TTC549 (cell line): ENCODE data around the gene ATP5PF.
"Not testable (repeated sequence)": the region's sequence is repeated elsewhere in the genome, so short reads cannot be mapped to it uniquely, and the experiment has no call there.

ENCODE experiments used
- FAIRE-seq: peaks from 2 replicates; lab custom pipeline; 2012; peaks lifted over from hg19 to GRCh38; lab: Jason Lieb, UNC

Gene ATP5PF

DNA sequence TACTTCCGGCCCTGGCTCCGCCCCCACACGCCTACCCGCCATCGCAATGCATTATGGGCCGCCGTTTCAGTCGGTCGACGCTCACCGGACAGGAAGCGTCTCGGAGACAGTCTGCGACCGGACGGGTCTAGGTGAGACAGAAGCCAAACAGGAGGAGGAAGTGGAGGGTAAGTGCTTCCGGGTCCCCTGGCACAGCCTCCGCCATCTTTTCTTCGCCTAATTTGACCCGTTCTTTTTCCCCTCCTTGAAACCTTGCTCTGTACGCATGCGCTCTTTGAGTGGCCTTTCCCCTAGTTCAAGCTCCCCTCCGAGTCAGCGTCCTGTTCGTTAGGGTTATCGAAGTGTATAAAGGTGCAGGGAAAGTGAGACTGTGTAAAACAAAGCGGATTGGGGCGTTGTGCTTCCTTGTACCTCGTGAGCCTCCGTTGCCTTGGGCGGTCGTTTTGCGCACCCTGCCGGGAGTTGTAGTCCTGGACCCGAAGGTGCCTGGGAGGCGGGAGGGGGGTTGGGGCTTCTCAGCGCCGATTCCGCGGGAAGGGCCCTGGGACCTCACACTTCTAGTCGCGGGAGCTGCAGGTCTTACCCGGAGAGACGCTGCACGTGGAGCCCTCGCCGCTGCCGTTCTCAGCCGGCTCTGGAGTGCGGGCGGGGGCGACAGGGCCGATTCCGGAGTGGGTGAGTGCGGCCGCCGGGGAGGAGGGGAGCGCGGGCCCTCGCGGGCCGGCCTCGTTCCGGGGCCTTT, at the start of gene ATP5PF, which contains the start of gene GABPA:
Gene ATP5PF (minus strand): TSS at position 1 of the 742 bp plus-strand sequence. CDS start 5,110 bp downstream, outside the sequence.
Gene GABPA (plus strand): TSS at position 69 of the 742 bp plus-strand sequence. CDS start 6,627 bp downstream, outside the sequence.
- FAIRE-seq: peak; percentile 88

GRCh38 chr21:25778126-25778875, 43.6 kb upstream of the ATP5PF start:
- not testable (repeated sequence) for FAIRE-seq

DNA sequence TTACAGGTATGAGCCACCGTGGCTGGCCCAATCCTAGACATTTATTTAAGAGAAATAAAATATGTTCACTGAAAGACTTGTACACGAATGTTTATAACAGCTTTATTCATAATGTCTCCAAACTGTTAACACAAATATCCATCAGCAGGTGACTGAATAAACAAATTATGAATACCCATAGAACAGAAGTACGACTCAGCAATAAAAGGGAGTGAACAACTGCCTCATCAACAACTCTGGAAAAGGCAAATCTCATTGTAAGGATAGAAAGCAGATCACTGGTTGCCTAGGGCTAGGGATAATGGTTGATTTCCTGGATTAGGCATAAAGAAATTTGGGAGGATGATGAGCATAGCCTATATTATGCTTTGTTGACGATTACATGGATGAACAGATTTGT, 41.7 kb upstream of the ATP5PF start:
- FAIRE-seq: no peak

DNA sequence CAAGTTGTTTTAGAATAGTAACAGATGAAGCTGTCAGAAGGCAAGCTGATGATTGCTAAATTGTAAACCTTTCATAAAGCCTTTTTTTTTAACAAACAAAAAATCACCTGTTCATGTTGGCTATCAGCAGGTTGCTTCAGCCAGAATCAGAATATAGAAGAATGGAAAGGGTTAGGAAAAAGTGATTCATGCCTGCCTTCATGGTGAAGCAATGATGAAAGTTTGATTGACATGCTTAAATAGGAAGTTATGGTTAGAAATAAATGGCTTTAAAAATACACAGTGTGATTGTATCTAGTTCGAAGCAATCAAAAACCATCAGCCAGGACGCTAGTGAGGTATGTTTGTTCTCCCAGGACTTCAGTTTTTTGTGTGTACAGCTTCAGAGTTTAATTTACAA, 38.0 kb upstream of the ATP5PF start:
- no peak for FAIRE-seq

GRCh38 chr21:25767921-25768320, 33.2 kb upstream of the ATP5PF start:
- no peak for FAIRE-seq

DNA sequence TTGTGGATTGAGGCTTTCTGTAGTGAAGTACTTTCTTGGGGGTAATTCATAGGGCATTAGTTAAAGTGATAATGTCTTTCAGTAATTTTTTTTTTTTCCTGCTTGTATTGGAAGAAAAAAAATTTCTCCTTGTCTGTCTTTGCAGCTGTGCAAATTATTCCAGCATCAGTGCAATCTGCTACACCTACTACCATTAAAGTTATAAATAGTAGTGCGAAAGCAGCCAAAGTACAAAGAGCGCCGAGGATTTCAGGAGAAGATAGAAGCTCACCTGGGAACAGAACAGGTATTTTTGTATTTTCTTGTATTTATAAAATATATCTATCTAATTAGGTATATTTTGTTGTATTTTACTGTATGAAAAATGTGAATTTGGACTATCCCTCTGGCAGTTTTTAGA, 29.4 kb upstream of the ATP5PF start:
- FAIRE-seq: no peak

DNA sequence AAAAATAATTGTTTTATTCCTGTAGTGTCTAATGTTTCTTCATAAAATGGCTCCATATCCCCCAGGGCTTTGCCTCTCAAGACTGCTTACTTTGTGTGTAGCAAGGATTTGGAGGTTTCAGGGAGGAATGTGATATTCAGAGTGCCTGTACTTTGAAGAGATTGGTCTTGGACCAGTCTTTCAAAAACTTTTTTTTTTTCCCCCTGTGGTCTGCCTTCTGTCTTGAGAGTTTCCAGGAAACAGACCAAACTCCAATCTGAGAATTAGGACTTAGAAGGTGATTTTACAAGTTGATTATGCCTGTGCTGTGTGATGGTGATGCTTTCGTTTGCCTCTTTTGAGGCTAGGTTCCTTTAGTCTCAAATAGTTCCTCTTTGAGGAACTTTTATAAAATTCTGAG, 26.0 kb upstream of the ATP5PF start:
- no peak for FAIRE-seq

DNA sequence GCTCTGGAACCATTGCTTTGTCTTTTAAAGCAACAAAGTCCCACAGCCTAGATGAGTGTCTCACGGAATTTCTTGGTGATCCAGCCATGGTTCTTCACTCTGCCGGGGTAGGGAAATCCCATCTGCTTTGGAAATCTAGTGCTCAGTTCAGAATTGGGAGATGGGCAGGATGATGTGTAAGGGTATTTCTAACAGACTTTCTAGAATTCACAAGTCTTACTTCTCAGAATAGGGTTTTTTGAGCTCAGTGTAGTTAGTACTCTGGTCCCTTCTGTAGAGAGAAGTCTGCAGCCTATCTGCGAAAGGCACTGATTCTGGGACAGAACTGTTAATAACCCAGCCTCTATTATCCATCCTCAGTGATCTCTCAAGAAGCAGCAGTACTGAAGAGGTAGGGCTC, 25.4 kb upstream of the ATP5PF start:
- FAIRE-seq: no peak

GRCh38 chr21:25759573-25759972, 24.9 kb upstream of the ATP5PF start:
- FAIRE-seq: no peak

- no peak for FAIRE-seq
Measured at GRCh38 chr21:25757531-25757930, 22.8 kb upstream of the ATP5PF start.

DNA sequence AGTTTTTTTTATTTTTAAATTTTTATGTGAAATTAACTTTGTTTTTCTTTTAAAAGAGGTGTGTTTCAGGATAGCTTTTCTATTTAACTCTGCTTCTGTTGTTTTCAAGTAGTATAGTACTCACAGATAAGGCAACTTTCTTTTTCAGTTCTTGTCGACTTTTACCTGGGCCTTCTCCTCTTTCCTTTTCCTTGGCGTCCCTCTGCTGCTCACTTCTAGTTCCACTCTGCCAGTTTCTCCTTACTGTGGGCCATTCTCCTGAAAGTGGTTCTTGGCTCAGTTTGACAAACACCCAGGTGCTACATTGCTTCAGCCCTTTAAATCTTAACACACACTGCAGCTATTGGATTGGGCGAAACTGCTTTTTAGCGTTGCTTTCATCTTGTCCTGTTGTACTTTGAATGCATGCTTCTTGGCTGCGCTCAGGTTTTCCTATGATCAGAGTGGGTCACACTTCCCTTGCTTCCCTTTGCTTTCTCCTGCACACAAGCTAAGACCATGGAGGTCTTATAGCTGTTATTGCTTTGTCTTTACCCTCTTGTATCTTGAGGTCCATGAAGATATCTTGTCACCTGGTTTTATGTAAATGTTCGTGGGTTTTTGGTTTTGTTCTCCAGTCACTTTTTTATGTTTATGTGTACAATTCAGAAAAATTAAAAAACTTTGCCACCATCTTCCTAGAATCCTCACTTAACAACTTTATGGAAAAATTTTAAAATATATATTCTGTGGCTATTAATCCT, 21.7 kb upstream of the ATP5PF start:
- FAIRE-seq: no peak

GRCh38 chr21:25752416-25752815, 17.7 kb upstream of the ATP5PF start:
- FAIRE-seq: no peak

DNA sequence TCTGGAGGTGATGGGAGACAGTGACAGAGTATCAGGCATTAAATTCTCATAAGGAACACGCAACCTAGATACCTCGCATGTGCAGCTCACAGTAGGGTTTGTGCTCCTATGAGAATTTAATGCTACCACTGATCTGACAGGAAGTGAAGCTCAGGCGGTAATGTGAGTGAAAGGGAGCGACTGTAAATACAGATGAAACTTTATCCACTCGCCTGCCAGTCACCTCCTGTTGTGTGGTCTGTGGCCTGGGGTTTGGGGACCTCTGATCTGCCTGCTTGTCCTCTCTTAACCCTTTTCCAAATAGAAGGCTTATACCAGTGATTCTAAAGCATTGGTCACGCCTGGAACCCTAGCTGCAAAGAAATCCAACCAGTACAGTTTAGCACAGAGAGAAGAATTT, 15.4 kb upstream of the ATP5PF start:
- no peak for FAIRE-seq

- FAIRE-seq: no peak
Measured at GRCh38 chr21:25744854-25745253, 10.2 kb upstream of the ATP5PF start.

- no peak for FAIRE-seq
Measured at GRCh38 chr21:25742900-25743299, 8.2 kb upstream of the ATP5PF start.

- no peak for FAIRE-seq
Measured at GRCh38 chr21:25737421-25737820, 2.7 kb upstream of the ATP5PF start.

- FAIRE-seq: no peak
Measured at GRCh38 chr21:25735646-25736597, 1.2 kb upstream of the ATP5PF start.

DNA sequence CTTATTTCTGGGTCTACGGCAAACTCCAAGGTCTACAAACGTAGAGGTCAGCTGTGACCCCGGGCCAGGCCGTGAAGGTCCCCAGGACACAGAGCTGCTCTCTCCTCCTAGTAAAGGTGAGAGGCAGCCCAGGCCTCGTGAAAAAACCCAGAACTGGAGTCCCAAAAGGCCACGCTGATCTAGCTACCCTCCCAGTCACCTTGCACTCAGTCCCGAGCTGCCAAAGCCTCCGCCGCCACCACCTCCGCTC, 125 bp downstream of the ATP5PF start:
- no peak for FAIRE-seq

- no peak for FAIRE-seq
Measured at GRCh38 chr21:25733859-25734653, 648 bp downstream of the ATP5PF start.

GRCh38 chr21:25732091-25732760, 2.5 kb downstream of the ATP5PF start:
- no peak for FAIRE-seq

- FAIRE-seq: no peak
Measured at GRCh38 chr21:25722631-25723030, 12.1 kb downstream of the ATP5PF start.
